Mesodermal cell (in vitro differentiated cells): ENCODE results near the gene SFT2D1.
"Not testable (repeated sequence)": the region's sequence is repeated elsewhere in the genome, so short reads cannot be mapped to it uniquely, and the experiment has no call there.

Experiments
- H3K27ac ChIP-seq: 2 replicates; pipeline ENCODE4 v1.7.0; 2013; ENCODE audit warnings: mild to moderate bottlenecking, low read depth, low read length, moderate library complexity; ENCODE audit not compliant: severe bottlenecking
- H3K36me3 ChIP-seq: 2 replicates; pipeline ENCODE4 v1.7.1; 2013; ENCODE audit warnings: mild to moderate bottlenecking, low read length, moderate library complexity; ENCODE audit not compliant: control insufficient read depth, insufficient read depth
- H3K4me1 ChIP-seq: one replicate; pipeline ENCODE4 v1.7.1; 2013; ENCODE audit warnings: mild to moderate bottlenecking, low read length; ENCODE audit not compliant: insufficient read depth, control insufficient read depth, poor library complexity, severe bottlenecking
- H3K4me3 ChIP-seq: 2 replicates; pipeline ENCODE4 v1.7.0; 2013; ENCODE audit warnings: low read length, control low read depth, mild to moderate bottlenecking; ENCODE audit not compliant: insufficient read depth, poor library complexity, severe bottlenecking; ENCODE audit errors: extremely low read depth
- H3K9me3 ChIP-seq: 2 replicates; pipeline ENCODE4 v1.7.1; 2013; ENCODE audit warnings: mild to moderate bottlenecking, low read length, moderate library complexity; ENCODE audit not compliant: control insufficient read depth
- WGBS, 2 experiments: methylation state at CpG; one replicate each; pipeline ENCODE4 v1.1.5; 2013; ENCODE audit warnings: missing lambda C conversion rate in 2 of 2; ENCODE audit not compliant: insufficient coverage in 2 of 2; 5-methylcytosine and 5-hydroxymethylcytosine counted together

Gene SFT2D1

GRCh38 chr6:166364456-166364855 is 22.1 kb upstream of the SFT2D1 start:
- H3K27ac ChIP-seq, result peak overlapping the region; percentile 5

GRCh38 chr6:166362427-166362826 is 20.1 kb upstream of the SFT2D1 start:
- peaks cover 28% of the 10 kb centered on the region for H3K4me1 ChIP-seq
- not testable (repeated sequence) for H3K27ac ChIP-seq, H3K36me3 ChIP-seq, H3K4me3 ChIP-seq, H3K9me3 ChIP-seq
- WGBS, 2 experiments, result 83% methylated on average over 1 to 4 of the region's 4 CpGs

More at GRCh38 chr6:166364456-166364855, 22.1 kb upstream of the SFT2D1 start:
- Histone ChIP-seq H3K36me3 (no peaks in the 10 kb centered on the region), H3K4me1 (peaks cover 28% of the 10 kb centered on the region), H3K4me3 (no peak overlapping the region), H3K9me3 (no peaks in the 10 kb centered on the region)
- 80 to 82% methylated on average over 6 to 7 of the region's 7 CpGs for WGBS, 2 experiments

- no peaks in the 10 kb centered on the region for H3K9me3 ChIP-seq
- peak overlapping the region; percentile 6 for H3K27ac ChIP-seq
- peaks cover 28% of the 10 kb centered on the region for H3K4me1 ChIP-seq
- 100% methylated on average over 2 of the region's 3 CpGs; no CpG with 5 or more reads in 1 of the 2 experiments for WGBS, 2 experiments
- H3K4me3 ChIP-seq, result no peak overlapping the region
- H3K36me3 ChIP-seq, result no peaks in the 10 kb centered on the region
Measured at GRCh38 chr6:166361077-166361429, 18.7 kb upstream of the SFT2D1 start.

GRCh38 chr6:166360243-166361076 is 18.1 kb upstream of the SFT2D1 start:
- WGBS, 2 experiments, result 85 to 87% methylated on average over 5 to 6 of the region's 8 CpGs

GRCh38 chr6:166355552-166355951 is 13.2 kb upstream of the SFT2D1 start:
- Histone ChIP-seq H3K9me3 (no peaks in the 10 kb centered on the region), H3K4me1 (peaks cover 4% of the 10 kb centered on the region), H3K36me3 (no peaks in the 10 kb centered on the region), H3K4me3 (no peak overlapping the region), H3K27ac (no peak overlapping the region)
- 77 to 78% methylated on average over 2 to 4 of the region's 5 CpGs for WGBS, 2 experiments

More at GRCh38 chr6:166360243-166361076, 18.1 kb upstream of the SFT2D1 start:
- peak overlapping the region; percentile 6 for H3K27ac ChIP-seq
- H3K9me3 ChIP-seq, result no peaks in the 10 kb centered on the region
- H3K4me3 ChIP-seq, result no peak overlapping the region
- peaks cover 22% of the 10 kb centered on the region for H3K4me1 ChIP-seq
- H3K36me3 ChIP-seq, result no peaks in the 10 kb centered on the region

GRCh38 chr6:166354965-166355364 is 12.6 kb upstream of the SFT2D1 start:
- Histone ChIP-seq H3K9me3 (no peaks in the 10 kb centered on the region), H3K27ac (no peak overlapping the region), H3K4me1 (no peaks in the 10 kb centered on the region), H3K4me3 (no peak overlapping the region), H3K36me3 (no peaks in the 10 kb centered on the region)
- WGBS, 2 experiments, result no CpG with 5 or more reads among the region's 4 CpGs

GRCh38 chr6:166354143-166354542 is 11.8 kb upstream of the SFT2D1 start:
- Histone ChIP-seq H3K9me3 (no peaks in the 10 kb centered on the region), H3K4me3 (no peak overlapping the region), H3K36me3 (no peaks in the 10 kb centered on the region), H3K4me1 (no peaks in the 10 kb centered on the region), H3K27ac (no peak overlapping the region)
- WGBS, 2 experiments, result 83 to 100% methylated on average over 1 to 2 of the region's 4 CpGs

- H3K36me3 ChIP-seq, result no peaks in the 10 kb centered on the region
- H3K4me1 ChIP-seq, result no peaks in the 10 kb centered on the region
Measured at GRCh38 chr6:166353507-166353906, 11.2 kb upstream of the SFT2D1 start.

GRCh38 chr6:166352923-166353322 is 10.6 kb upstream of the SFT2D1 start:
- Histone ChIP-seq H3K4me1 (no peaks in the 10 kb centered on the region), H3K27ac (no peak overlapping the region), H3K9me3 (no peaks in the 10 kb centered on the region), H3K4me3 (no peak overlapping the region), H3K36me3 (no peaks in the 10 kb centered on the region)

More at GRCh38 chr6:166353507-166353906, 11.2 kb upstream of the SFT2D1 start:
- no peak overlapping the region for H3K27ac ChIP-seq
- no peaks in the 10 kb centered on the region for H3K9me3 ChIP-seq
- 83% methylated on average over 1 of the region's 1 CpG; no CpG with 5 or more reads in 1 of the 2 experiments for WGBS, 2 experiments
- no peak overlapping the region for H3K4me3 ChIP-seq

- Histone ChIP-seq H3K27ac (no peak overlapping the region), H3K4me1 (no peaks in the 10 kb centered on the region), H3K36me3 (no peaks in the 10 kb centered on the region), H3K9me3 (no peaks in the 10 kb centered on the region), H3K4me3 (no peak overlapping the region)
- WGBS, 2 experiments, result 50 to 67% methylated on average over 2 to 4 of the region's 4 CpGs
Measured at GRCh38 chr6:166351715-166352285, 9.5 kb upstream of the SFT2D1 start.
